ENCODE measurements around the gene IL32.
"Not testable (repeated sequence)": the region's sequence is repeated elsewhere in the genome, so short reads cannot be mapped to it uniquely, and the experiment has no call there.

IL32 gene

DNA sequence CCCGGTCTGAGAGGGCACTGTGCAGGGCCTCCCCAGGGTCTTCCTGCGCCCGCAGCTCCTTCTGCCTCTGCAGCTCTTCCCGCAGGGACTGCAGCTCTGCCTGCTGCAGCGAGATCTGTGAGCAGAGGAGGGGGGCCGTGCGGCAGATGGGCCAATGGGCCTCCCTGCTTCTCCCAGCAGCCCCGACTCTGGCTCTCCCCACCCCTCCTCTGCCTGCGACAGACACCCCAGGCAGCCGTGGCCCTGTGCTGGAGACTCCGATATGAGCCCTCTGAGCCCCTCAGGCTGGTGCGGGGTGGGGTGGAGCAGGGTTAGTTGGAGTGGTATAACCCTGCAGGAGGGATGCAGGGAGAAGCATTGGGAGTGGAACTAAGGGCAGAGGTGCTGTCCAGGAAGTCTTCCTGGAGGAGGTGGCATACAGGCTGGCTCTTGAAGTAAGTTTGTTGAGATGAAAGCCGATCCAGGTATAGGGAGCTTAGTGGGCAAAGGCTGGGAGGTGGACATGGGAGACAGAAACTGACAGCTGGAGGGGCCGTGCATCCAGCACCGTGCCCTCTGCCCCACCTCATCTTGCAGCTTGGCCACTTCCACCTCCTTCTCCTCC is 36.6 kb upstream of the IL32 start:
- no peak for FAIRE-seq

- FAIRE-seq, result no peak
Measured at GRCh38 chr16:3029491-3030221, 35.8 kb upstream of the IL32 start.

DNA sequence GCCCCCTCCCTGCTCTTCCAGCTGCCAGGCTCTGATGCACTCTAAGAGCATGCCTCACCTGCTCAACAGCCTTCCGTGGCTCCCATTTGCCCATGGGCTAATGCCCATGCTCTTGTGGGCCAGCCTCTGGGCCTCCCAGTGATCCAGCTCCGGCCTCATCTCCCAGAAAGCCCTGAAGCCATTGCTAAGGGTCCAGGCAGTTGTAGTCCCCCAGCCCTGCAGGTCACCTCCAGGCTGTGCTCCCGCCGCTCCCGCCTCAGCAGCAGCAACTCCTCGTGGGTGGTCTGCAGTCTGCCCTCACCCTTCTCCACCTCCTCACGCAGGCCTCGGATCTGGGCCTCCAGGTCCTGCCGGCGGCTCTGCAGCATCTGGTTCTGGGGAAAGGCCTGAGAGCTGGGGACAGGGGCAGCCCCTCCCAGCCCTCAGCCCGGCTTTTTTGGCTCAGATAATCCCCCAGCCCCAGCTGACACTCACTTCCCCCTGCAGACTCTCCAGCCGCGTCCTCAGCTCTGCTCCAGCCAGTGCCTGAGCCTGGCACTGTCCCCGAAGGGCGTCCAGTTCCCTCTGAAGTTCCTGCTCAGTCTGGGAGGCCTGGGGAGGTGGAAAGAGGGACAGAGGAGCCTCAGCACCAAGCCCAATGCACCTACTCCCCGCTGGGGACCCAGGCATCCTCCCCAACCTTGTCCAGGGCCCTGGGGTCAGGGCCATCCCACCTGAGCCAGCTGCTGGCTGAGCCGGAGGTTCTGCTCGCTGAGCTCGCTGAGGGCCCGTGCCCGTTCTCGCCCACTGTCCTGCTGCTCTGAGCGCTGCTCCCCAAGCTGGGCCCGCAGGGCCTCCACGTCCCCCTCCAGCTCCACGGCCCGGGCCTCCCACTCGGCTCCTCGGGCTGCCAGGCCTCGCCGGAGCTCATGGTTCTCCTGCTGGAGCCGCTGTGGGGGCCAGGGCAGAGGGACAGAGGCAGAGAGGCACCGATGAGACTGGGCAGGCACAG is 34.9 kb upstream of the IL32 start:
- no peak for FAIRE-seq

- no peak for FAIRE-seq
Measured at GRCh38 chr16:3032624-3033023, 32.8 kb upstream of the IL32 start.

DNA sequence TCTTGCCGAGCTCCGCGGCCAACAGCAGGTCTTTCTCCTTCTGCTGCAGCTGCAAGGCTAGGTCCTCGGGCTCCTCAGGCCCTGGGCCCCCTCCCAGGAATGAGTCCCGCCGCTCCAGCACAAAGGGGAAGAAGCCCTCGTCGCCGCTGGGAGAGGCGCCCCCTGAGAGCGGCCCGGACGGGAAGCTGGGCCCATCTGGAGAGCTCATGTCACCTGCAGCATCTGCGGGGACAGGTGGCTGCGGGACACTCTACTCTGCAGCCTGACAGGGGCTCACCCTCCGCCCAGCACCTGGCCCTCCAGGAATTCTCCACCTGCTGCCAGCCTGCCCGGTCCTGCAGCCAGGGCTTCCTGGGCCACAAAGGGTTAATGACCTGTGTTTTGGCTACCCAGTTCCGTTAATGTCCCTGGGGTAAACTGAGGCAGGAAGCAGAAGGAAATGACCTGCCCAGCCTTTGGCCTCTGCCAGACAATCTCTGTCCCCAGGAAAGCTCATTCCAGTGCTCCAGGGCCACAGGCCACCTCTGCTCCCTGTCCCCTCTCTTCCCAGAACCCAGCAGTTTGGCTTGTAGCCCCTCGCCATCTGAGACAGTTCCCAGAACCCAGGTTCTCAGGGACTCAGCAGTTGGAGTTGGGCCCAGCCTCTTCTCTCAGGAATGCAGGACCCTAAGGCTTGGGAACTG is 30.0 kb upstream of the IL32 start:
- no peak for FAIRE-seq

DNA sequence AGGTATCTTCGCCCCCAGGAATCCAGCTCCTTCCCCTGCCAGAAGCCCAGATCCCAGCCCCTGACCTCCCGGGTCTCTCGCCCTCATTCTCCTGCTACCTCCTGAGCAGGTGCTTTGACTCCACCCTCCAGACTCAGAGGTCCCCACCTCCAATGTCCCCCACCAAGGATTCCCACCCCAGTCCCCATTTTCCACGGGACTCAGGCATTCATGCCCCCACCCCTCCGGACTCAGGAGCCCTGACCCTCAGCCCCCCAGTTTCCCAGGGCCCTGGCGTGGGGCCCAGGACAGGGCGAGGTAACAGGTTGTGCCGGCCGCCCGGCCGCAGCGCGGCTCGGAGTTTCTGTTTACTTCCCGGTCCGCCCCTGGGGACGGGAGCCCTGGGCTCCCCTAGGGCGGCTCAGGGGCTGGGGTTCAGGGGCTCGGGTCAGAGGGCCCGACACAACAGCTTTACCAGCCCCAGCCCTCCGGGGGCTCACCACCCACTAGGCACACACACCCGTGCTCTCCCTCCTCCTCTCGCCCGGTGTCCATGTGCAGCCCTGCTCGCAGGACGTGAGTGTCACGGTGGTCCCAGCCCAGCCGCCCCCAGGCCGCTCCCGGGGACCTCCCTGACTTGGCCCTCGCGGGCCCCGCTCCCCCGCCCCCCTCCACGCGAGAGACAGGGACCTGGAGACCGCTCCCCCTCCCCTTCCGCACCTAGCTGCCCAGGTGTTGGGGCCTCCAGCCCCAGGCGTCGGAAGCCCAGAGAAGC is 29.3 kb upstream of the IL32 start:
- FAIRE-seq, result no peak

- no peak for FAIRE-seq
Measured at GRCh38 chr16:3036726-3037315, 28.6 kb upstream of the IL32 start, which contains the start of gene BICDL2. Gene BICDL2, minus strand, starts transcription at chr16:3036944. Its CDS starts 1,448 bp downstream, at chr16:3035496.

- no peak for FAIRE-seq
Measured at GRCh38 chr16:3038256-3038655, 27.2 kb upstream of the IL32 start.

- FAIRE-seq, result no peak
Measured at GRCh38 chr16:3038896-3039295, 26.5 kb upstream of the IL32 start.

DNA sequence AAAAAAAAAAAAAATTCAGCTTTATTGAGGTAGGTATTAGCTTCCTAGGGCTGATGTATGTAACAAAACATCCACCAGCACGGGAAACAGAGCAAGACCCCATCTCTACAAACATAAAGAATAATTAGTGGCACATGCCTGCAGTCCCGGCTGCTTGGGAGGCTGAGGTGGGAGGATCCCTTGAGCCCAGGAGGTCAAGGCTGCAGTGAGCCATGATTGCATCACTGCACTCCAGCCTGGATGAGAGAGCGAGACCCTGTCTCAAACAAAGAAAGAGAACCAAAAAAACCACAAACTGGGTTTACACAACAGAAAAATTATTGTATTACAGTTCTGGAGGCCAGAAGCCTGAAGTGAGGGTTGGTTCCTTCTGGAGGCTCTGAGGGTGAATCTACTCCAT is 23.1 kb upstream of the IL32 start:
- FAIRE-seq, result no peak

- FAIRE-seq, result no peak
Measured at GRCh38 chr16:3044708-3045107, 20.7 kb upstream of the IL32 start.

- FAIRE-seq, result no peak
Measured at GRCh38 chr16:3045758-3046640, 19.4 kb upstream of the IL32 start, which contains the start of gene MMP25. Gene MMP25, plus strand, starts transcription at chr16:3046561. Its CDS starts 357 bp downstream, at chr16:3046918.

GRCh38 chr16:3046641-3047386 is 18.6 kb upstream of the IL32 start:
- FAIRE-seq, result no peak

DNA sequence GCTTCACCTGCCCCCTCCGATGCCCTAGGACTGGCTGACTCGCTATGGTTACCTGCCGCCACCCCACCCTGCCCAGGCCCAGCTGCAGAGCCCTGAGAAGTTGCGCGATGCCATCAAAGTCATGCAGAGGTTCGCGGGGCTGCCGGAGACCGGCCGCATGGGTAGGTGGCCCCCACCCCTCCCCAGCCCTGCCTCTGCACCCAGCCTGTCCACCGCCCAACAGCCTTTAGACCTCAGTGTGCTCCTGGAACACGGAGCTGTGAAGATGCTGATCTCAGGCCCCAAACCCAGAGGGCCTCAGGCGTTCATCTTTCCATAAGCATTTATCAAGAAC is 18.1 kb upstream of the IL32 start:
- no peak for FAIRE-seq

DNA sequence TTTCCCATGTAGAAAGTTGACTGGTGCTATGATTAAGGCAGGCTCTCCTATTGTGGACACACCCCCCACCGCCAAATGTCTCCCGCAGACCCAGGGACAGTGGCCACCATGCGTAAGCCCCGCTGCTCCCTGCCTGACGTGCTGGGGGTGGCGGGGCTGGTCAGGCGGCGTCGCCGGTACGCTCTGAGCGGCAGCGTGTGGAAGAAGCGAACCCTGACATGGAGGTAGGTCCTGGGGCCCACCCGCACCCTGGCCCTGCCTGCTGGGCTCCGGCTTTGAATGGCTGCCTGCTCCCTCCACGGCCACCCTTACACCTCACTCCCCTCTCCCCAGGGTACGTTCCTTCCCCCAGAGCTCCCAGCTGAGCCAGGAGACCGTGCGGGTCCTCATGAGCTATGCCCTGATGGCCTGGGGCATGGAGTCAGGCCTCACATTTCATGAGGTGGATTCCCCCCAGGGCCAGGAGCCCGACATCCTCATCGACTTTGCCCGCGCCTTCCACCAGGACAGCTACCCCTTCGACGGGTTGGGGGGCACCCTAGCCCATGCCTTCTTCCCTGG is 15.4 kb upstream of the IL32 start:
- FAIRE-seq, result no peak

DNA sequence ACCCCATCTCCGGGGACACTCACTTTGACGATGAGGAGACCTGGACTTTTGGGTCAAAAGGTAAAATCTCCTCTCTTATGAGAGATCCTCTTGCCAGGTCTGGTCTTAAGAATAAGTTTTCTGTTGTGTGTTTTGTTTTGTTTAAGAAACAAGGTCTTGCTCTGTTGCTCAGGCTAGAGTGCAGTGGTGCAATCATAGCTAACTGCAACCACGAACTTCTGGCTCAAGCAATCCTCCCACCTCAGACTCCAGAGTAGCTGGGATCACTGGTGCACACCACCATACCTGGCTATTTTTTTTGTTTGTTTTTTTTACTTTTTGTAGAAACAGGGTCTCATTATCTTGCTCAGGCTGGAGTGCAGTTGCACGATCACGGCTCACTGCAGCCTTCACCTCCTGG is 15.0 kb upstream of the IL32 start:
- no peak for FAIRE-seq

GRCh38 chr16:3051009-3051408 is 14.4 kb upstream of the IL32 start:
- no peak for FAIRE-seq

GRCh38 chr16:3051494-3051893 is 13.9 kb upstream of the IL32 start:
- no peak for FAIRE-seq

DNA sequence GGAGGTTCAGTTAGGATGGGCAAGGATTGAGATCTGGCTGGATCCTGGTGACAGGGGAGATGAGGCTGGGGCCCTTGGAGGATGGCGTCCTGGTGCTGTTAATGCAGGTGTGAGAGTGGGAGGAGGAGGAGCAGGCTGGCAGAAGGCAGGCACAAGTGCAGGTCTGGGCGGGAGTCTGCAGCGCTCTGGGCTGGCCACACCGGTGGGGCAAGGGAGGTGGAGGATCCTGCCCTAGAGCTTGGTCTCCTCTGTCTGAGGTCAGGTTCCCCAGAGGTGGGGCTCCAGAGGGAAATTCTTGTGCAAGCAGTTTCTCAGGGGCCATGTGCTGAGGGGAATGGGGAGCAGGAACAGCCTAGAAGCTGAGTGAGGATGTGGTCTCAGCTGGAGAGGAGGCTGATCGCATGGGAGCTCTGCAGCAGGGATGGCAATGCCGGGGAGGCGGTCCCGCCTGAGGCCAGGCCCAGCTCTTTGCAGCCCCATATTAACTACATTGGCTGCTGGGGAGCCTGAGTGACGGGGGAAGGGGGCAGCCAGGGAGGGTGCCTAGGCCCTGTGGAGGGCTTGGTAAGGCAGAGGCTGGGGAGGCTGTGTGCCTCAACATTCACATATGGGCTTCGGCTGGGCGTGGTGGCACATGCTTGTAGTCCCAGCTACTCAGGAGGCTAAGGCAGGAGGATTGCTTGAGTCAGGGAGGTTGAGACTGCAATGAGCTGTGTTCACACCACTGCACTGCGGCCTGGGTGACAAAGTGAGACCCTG is 12.7 kb upstream of the IL32 start:
- FAIRE-seq, result not testable (repeated sequence)
